ENCODE measurements around the gene CMIP. TPM values are rescaled to one million over a fixed set of nuclear protein-coding genes. Genes with fewer than 3 reads are reported as not detected.

The CMIP gene
- polyA plus RNA-seq, 3 donors: 0.85 to 61.9 (median 0.93) TPM

GRCh38 chr16:81572386-81573144 lies 128.0 kb downstream of the CMIP start:
- no peaks in the 10 kb centered on the region for H3K27me3 ChIP-seq (ENCODE audit: control insufficient read depth in 2 of 2, insufficient read depth in 2 of 2, low read length in 2 of 2)
- no peaks in the 10 kb centered on the region for H3K4me1 ChIP-seq (ENCODE audit: control insufficient read depth in 1 of 2, insufficient read depth in 2 of 2, low read length in 2 of 2)
- H3K9me3 Mint-ChIP-seq: no peaks in the 10 kb centered on the region
- DNase-seq: no peak
- H3K27ac ChIP-seq (ENCODE audit: low read depth in 1 of 2, low read length in 2 of 2): peak overlapping the region in 1 of 2 donors; percentile 45
- H3K9me3 ChIP-seq (replicated peaks in 1 of 2; ENCODE audit: control insufficient read depth in 1 of 2, insufficient read depth in 1 of 2, low read length in 2 of 2): no peaks in the 10 kb centered on the region
- H3K36me3 Mint-ChIP-seq: peaks cover 14 to 38% of the 10 kb centered on the region in 2 donors
- peaks cover 4 to 46% of the 10 kb centered on the region in 2 donors for H3K36me3 ChIP-seq (replicated peaks in 1 of 2; ENCODE audit: control insufficient read depth in 1 of 2, insufficient read depth in 2 of 2, low read length in 2 of 2)
- H3K4me3 Mint-ChIP-seq: no peak overlapping the region
- peak overlapping the region in 3 of 7 donors; percentile 46 to 59 (median 57) for H3K27ac Mint-ChIP-seq
- H3K27me3 Mint-ChIP-seq (ENCODE audit: low read depth in 3 of 3): no peaks in the 10 kb centered on the region
- intact Hi-C loops (cut with micrococcal nuclease): no loop called here
- no peak overlapping the region for H2AFZ ChIP-seq (ENCODE audit: insufficient read depth, low read depth, low read length, poor library complexity, severe bottlenecking)
- no peak overlapping the region for H3K9ac ChIP-seq (ENCODE audit: insufficient read depth, low read length, poor library complexity, severe bottlenecking)
- peaks cover 89% of the 10 kb centered on the region for H3K79me2 ChIP-seq (ENCODE audit: insufficient read depth, low read length)
- no peak overlapping the region for H3K4me2 ChIP-seq (replicated peaks; ENCODE audit: extremely low read depth, low read length, poor library complexity, severe bottlenecking)
- no peak overlapping the region for H3K4me3 ChIP-seq (replicated peaks in 1 of 3; ENCODE audit: low read depth in 2 of 3, low read length in 3 of 3)
- TF ChIP-seq CTCF (IDR thresholded peaks at IDR 0.05): no peak
- 81% methylated on average over 19 of the region's 20 CpGs for WGBS (ENCODE audit: insufficient coverage)
- peaks cover 3% of the 10 kb centered on the region for H3K4me1 Mint-ChIP-seq
- H4K20me1 ChIP-seq (ENCODE audit: insufficient read depth, low read length): peaks cover 99% of the 10 kb centered on the region

- H3K4me1 ChIP-seq (ENCODE audit: control insufficient read depth in 1 of 2, insufficient read depth in 2 of 2, low read length in 2 of 2): no peaks in the 10 kb centered on the region
- peaks cover 89% of the 10 kb centered on the region for H3K79me2 ChIP-seq (ENCODE audit: insufficient read depth, low read length)
These were observed 129.0 kb downstream of the CMIP start for GRCh38 chr16:81573533-81574020.

More at GRCh38 chr16:81573533-81574020, 129.0 kb downstream of the CMIP start:
- no peak overlapping the region for H3K27ac ChIP-seq (ENCODE audit: low read depth in 1 of 2, low read length in 2 of 2)
- no peak overlapping the region for H3K9ac ChIP-seq (ENCODE audit: insufficient read depth, low read length, poor library complexity, severe bottlenecking)
- no peak for DNase-seq
- no peak for TF ChIP-seq CTCF (IDR thresholded peaks at IDR 0.05)
- H3K9me3 ChIP-seq (replicated peaks in 1 of 2; ENCODE audit: control insufficient read depth in 1 of 2, insufficient read depth in 1 of 2, low read length in 2 of 2): no peaks in the 10 kb centered on the region
- Mint-ChIP-seq H3K4me3 (no peak overlapping the region), H3K9me3 (no peaks in the 10 kb centered on the region), H3K27me3 (ENCODE audit: low read depth in 3 of 3) (no peaks in the 10 kb centered on the region), H3K27ac (no peak overlapping the region), H3K36me3 (peaks cover 13 to 28% of the 10 kb centered on the region in 2 donors), H3K4me1 (peaks cover 2% of the 10 kb centered on the region)
- 100% methylated on average over 2 of the region's 7 CpGs for WGBS (ENCODE audit: insufficient coverage)
- peaks cover 99% of the 10 kb centered on the region for H4K20me1 ChIP-seq (ENCODE audit: insufficient read depth, low read length)
- peaks cover 4 to 49% of the 10 kb centered on the region in 2 donors for H3K36me3 ChIP-seq (replicated peaks in 1 of 2; ENCODE audit: control insufficient read depth in 1 of 2, insufficient read depth in 2 of 2, low read length in 2 of 2)
- no peaks in the 10 kb centered on the region for H3K27me3 ChIP-seq (ENCODE audit: control insufficient read depth in 2 of 2, insufficient read depth in 2 of 2, low read length in 2 of 2)
- H3K4me3 ChIP-seq (replicated peaks in 1 of 3; ENCODE audit: low read depth in 2 of 3, low read length in 3 of 3): no peak overlapping the region
- H3K4me2 ChIP-seq (replicated peaks; ENCODE audit: extremely low read depth, low read length, poor library complexity, severe bottlenecking): no peak overlapping the region
- intact Hi-C loops (cut with micrococcal nuclease): no loop called here
- H2AFZ ChIP-seq (ENCODE audit: insufficient read depth, low read depth, low read length, poor library complexity, severe bottlenecking): no peak overlapping the region

Data from CD14-positive monocyte (primary cell).